HG02973 (cell line): ENCODE measurements around the gene LRRC70.
"Not testable (repeated sequence)": the region's sequence is repeated elsewhere in the genome, so short reads cannot be mapped to it uniquely, and the experiment has no call there.

Experiments
- ATAC-seq: cut with Tn5 transposase; IDR thresholded peaks from one replicate; pipeline ENCODE4 v1.9.1; 2021; ENCODE audit warnings: moderate library complexity; ENCODE audit not compliant: unreplicated experiment

The LRRC70 gene

GRCh38 chr5:62606878-62607277 is 28.3 kb downstream of the LRRC70 start:
- ATAC-seq: no peak

DNA sequence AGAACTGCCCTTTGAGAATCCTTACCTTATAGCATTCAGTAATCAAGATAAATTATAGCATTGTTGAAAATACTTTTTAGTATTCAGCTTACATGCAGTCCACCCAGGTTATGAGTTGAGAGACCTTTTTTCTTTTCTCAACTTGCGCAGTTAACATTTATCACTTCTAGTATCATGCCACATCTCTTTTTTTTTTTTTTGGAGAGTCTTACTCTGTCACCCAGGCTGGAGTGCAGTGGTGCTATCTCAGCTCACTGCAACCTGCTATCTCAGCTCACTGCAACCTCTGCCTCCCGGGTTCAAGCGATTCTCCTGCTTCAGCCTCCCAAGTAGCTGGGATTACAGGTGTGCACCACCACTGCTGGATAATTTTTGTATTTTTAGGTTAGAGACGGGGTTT is 29.0 kb downstream of the LRRC70 start:
- ATAC-seq: no peak

DNA sequence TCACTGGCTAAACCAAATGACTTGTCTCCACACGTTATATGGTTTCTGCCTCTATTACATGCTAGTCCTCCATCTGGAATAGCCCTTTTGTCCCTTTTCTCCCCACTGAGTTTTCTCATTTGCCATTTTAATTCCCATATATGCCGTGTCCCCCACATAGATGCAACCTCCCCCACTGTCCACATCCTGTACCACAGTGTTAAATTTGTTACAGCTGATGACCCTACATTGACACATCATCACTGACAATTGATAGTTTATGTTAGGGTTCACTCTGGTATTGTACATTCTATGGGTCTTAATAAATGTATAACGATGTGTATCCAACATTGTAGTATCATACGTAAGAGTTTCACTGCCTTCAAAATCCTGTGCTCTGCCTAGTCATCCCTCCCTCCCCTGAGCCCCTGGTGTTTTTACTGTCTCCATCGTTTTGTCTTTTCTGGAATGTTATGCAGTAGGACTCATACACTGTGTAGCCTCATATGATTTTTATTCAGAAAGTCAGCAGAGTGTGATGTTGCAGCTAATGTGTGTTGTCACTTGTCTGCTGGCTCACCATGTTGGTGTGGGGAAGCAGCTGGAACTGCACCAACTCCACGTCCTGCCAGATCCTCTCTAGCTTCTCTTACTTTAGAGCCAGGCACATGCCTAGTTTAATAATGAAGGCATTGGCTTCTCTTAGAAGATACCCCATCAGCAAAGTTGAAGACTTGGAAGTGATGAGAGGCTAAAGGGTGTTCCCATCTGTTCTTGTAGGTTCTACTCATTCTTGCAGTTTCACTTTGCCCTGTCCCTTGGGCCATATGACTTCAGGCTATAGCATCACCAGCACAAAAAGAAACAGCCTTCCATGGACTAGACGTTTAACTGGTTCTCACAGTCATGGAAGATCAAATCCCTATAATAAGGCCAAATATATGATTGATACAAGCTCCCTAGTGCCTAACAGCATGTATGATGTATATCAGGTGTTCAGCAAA is 30.2 kb downstream of the LRRC70 start:
- ATAC-seq: no peak

- no peak for ATAC-seq
Measured at GRCh38 chr5:62614355-62614754, 35.7 kb downstream of the LRRC70 start.

DNA sequence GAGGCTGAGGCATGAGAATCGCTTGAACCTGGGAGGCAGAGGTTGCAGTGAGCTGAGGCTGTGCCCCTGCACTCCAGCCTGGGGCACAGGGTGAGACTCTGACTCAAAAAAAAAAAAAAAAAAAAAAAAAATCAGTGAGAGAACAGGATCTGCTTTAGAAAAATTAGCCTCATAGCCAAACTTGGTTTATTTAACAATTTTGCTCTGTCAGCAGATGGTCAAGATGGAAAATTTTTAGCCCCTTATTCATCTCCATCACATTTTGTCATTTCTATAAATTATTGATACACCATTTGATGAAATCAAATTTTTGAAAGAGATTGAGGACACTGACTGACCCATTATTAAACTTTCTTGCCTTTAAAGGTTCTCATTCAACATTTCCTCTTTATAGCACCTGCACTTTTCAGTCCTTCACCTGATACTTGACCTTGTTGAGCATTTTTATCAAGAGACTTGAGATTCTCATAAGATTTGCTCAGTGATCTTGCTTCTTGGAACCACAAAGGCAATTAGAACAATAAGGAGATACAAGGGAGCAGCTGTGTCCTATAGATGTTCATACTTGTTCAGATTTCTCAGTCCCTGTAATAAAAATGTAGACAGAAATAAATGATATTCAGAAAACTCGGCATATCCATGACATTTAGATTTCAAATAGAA is 38.1 kb downstream of the LRRC70 start:
- no peak for ATAC-seq

DNA sequence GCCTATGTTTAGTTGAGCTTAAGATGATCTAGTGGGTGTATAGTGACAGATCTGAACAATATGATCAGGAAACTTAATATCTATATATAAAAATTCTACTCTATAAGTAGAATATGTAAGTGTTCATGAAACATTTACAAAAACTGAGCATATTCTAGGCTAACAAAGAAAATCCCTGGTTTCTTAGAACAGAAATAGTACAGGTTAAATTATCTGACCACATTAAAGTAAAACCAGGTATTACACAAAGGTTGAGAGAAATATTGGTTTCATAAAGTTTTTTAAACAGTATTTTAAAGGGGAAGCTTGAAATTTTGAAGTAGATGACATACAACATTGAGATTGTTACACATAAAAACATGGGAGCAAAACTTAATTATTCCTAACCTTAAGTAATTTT is 39.3 kb downstream of the LRRC70 start:
- no peak for ATAC-seq

DNA sequence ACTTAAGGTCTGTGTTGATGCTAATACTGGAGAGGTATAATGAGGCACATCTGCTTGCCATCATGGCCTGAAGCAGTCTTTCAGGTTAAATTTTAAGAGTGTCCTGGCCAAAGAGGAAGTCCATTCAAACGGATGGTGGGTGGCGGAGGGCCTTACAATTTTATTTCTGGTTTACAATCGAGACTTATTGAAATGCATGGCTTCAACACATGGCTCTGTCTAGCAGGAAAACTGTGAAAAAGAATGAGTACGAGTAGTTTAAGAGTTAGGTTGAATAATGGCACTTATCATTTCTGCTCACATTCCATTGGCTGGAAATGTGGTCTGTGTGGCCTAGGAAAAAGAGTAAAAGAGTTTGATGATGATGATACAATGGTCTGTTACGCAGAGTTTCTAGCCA is 42.1 kb downstream of the LRRC70 start:
- ATAC-seq: no peak

DNA sequence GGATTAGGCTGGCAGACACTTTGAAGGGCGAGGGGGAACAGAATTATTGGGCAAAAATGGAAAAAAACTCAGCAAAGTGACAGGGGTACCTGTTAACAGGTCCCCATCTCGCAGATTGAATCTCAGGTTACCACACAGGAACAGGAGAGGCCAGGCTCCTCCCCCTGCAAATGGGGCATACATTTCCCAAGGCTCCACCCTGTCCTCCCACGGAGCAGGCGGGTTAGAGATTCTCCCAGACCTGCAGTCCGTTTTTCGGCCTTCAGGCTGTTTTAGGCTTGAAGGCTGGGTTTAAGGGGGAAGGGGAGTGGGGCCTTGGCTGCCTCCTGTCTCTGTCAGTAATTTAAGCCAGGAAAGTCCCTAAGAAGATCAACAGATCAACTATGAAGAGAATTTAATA is 42.7 kb downstream of the LRRC70 start:
- no peak for ATAC-seq

- no peak for ATAC-seq
Measured at GRCh38 chr5:62623271-62623670, 44.7 kb downstream of the LRRC70 start.

DNA sequence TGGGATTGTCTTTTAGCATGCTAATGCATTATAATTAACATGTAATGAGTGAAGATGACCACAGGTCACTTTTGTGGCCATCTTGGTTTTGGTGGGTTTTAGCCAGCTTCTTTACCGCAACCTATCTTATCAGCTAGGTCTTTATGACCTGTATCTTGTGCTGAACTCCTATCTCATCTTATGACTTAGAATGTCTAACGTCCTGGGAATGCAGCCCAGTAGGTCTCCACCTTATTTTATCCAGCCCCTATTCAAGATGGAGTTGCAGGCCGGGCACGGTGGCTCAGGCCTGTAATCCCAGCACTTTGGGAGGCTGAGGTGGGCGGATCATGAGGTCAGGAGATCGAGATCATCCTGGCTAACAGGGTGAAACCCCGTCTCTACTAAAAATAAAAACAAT is 45.8 kb downstream of the LRRC70 start:
- not testable (repeated sequence) for ATAC-seq

DNA sequence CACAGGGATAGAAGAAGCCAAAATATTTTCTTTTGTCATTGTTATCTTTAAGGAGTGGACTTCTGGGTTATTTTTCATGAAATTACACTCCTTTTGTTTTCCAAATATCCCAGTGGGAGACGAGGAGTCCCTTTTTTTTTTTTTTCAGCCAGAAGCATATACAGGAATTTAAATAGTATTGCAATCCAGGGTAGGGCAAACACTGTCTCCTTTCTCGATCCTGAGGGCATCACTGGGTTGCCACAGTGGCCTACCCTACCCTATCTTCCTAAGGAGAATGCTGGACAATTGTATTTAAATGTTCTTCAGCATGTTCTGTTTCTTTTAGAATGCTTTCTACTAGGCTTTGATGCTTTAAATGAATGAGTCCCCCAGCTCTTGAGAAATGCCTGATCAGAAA is 47.9 kb downstream of the LRRC70 start:
- ATAC-seq: no peak

GRCh38 chr5:62627121-62627520 is 48.5 kb downstream of the LRRC70 start:
- no peak for ATAC-seq

DNA sequence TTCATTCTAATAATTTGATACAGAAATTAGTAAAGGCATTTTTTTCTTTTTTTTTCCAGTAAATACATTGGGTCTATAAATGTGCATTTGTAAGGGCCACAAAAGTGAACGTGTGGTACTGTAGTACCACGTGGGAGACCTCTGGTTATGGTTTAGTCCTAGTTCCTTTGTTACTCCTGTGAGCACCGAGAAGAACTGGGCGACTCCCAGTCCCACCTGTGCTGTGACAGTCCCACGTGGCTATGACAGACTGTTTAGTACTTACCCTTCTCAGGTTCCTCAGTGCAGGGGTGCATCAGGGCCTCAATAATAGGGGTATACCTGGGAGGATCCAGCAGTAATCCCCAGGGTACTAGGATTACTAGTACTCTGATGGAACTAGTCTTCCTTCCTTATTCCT is 49.3 kb downstream of the LRRC70 start:
- ATAC-seq: no peak
